ACC112 (cell line): ENCODE data around the gene SLC26A11.

ENCODE experiments used
- H2AFZ ChIP-seq: fragments of 200-600 bp; sonication (generic); one replicate; pipeline ENCODE4 v1.6.0; 2017; ENCODE audit warnings: antibody characterized with exemption, low read length; ENCODE audit not compliant: unreplicated experiment
- H3K27ac ChIP-seq: fragments of 200-600 bp; sonication (generic); 2 replicates; pipeline ENCODE4 v1.5.1; 2014; ENCODE audit warnings: low read depth, mild to moderate bottlenecking, antibody characterized with exemption, low read length, moderate library complexity
- H3K27me3 ChIP-seq: fragments of 200-600 bp; sonication (generic); 2 replicates; pipeline ENCODE4 v1.6.1; 2014; ENCODE audit warnings: mild to moderate bottlenecking, antibody characterized with exemption, low read length, moderate library complexity, mixed read lengths; ENCODE audit not compliant: insufficient read depth
- H3K36me3 ChIP-seq: fragments of 200-600 bp; sonication (generic); 2 replicates; pipeline ENCODE4 v1.6.1; 2016; ENCODE audit warnings: mild to moderate bottlenecking, antibody characterized with exemption, low read length, moderate library complexity, mixed read lengths; ENCODE audit not compliant: insufficient read depth
- H3K4me1 ChIP-seq: fragments of 200-600 bp; sonication (generic); one replicate; pipeline ENCODE4 v1.6.1; 2016; ENCODE audit warnings: low read length, mixed read lengths; ENCODE audit not compliant: insufficient read depth, unreplicated experiment, control insufficient read depth
- H3K4me3 ChIP-seq: fragments of 200-600 bp; sonication (generic); 2 replicates; pipeline ENCODE4 v1.5.1; 2014; ENCODE audit warnings: mild to moderate bottlenecking, low read depth, low read length
- H3K79me2 ChIP-seq: fragments of 200-600 bp; sonication (generic); one replicate; pipeline ENCODE4 v1.6.0; 2016; ENCODE audit warnings: low read length; ENCODE audit not compliant: control insufficient read depth, unreplicated experiment, insufficient read depth

The SLC26A11 gene

GRCh38 chr17:80209765-80210164 is 10.5 kb upstream of the SLC26A11 start:
- H3K4me1 ChIP-seq: peaks cover 5% of the 10 kb centered on the region
- H2AFZ ChIP-seq: no peak overlapping the region
- no peak overlapping the region for H3K27ac ChIP-seq
- peaks cover 13% of the 10 kb centered on the region; the same call in 1 of the 2 replicates for H3K36me3 ChIP-seq
- H3K79me2 ChIP-seq: no peaks in the 10 kb centered on the region
- no peak overlapping the region for H3K4me3 ChIP-seq
- H3K27me3 ChIP-seq: no peaks in the 10 kb centered on the region

- no peaks in the 10 kb centered on the region for H3K79me2 ChIP-seq
- peaks cover 13% of the 10 kb centered on the region; the same call in 1 of the 2 replicates for H3K36me3 ChIP-seq
- no peaks in the 10 kb centered on the region for H3K27me3 ChIP-seq
- H2AFZ ChIP-seq: no peak overlapping the region
- peaks cover 5% of the 10 kb centered on the region for H3K4me1 ChIP-seq
- H3K4me3 ChIP-seq: no peak overlapping the region
- no peak overlapping the region for H3K27ac ChIP-seq
Measured at GRCh38 chr17:80210348-80211108, 9.7 kb upstream of the SLC26A11 start.

DNA sequence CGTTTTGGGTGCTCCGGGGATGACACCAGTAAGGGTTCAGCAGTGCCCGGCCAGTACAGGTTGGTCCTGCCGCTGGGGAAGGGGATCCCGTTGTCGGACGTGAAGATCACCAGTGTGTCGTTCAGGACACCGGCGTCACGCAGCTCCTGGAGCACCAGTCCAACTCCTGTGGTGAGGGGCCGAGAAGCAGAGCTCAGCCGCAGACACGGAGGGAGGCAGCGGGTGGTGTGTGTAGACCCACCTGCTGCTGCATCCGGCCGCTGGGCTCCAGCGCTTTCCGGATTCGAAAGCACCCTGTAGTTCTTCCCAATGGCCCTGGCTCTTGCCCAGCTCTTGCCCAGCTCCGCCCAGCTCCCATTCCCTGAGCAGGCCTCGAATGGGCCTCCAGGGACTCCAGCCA is 8.1 kb upstream of the SLC26A11 start:
- H3K4me3 ChIP-seq: no peak overlapping the region
- H3K4me1 ChIP-seq: no peaks in the 10 kb centered on the region
- H2AFZ ChIP-seq: no peak overlapping the region
- H3K27me3 ChIP-seq: no peaks in the 10 kb centered on the region
- H3K36me3 ChIP-seq: peaks cover 19% of the 10 kb centered on the region; the same call in 1 of the 2 replicates
- no peak overlapping the region for H3K27ac ChIP-seq
- peaks cover 2% of the 10 kb centered on the region for H3K79me2 ChIP-seq

- Histone ChIP-seq H2AFZ (no peak overlapping the region), H3K4me1 (no peaks in the 10 kb centered on the region), H3K27me3 (no peaks in the 10 kb centered on the region), H3K79me2 (peaks cover 6% of the 10 kb centered on the region), H3K27ac (no peak overlapping the region), H3K36me3 (peaks cover 22% of the 10 kb centered on the region; the same call in 1 of the 2 replicates), H3K4me3 (no peak overlapping the region)
Measured at GRCh38 chr17:80212511-80212910, 7.7 kb upstream of the SLC26A11 start.

GRCh38 chr17:80212962-80213642 is 7.1 kb upstream of the SLC26A11 start:
- no peak overlapping the region for H3K4me3 ChIP-seq
- no peaks in the 10 kb centered on the region for H3K27me3 ChIP-seq
- no peak overlapping the region for H3K27ac ChIP-seq
- no peaks in the 10 kb centered on the region for H3K4me1 ChIP-seq
- no peak overlapping the region for H2AFZ ChIP-seq
- peaks cover 12% of the 10 kb centered on the region for H3K79me2 ChIP-seq
- peaks cover 25% of the 10 kb centered on the region; the same call in 1 of the 2 replicates for H3K36me3 ChIP-seq

DNA sequence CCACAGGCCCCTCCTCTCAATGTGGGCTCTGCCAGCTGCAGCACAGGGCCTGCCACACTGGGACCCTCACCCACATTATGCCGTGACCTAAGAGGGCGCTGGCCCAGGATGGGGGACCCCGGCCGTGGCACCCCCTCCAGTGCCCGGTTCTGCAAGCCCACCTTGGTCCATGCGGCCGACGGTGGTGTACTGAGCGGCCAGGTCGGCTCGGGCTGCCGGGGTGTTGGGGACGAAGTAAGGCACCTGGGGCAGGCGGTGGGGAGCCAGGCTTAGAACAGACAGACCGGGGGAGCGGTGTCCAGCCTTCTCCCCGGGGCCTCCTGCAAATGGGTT is 6.6 kb upstream of the SLC26A11 start:
- Histone ChIP-seq H3K4me3 (no peak overlapping the region), H3K27ac (no peak overlapping the region), H3K27me3 (no peaks in the 10 kb centered on the region), H2AFZ (no peak overlapping the region), H3K4me1 (peaks cover 3% of the 10 kb centered on the region), H3K79me2 (peaks cover 17% of the 10 kb centered on the region), H3K36me3 (peaks cover 25% of the 10 kb centered on the region; the same call in 1 of the 2 replicates)

- no peak overlapping the region for H3K27ac ChIP-seq
- peaks cover 22% of the 10 kb centered on the region for H3K79me2 ChIP-seq
Measured at GRCh38 chr17:80214012-80214877, 6.0 kb upstream of the SLC26A11 start.

DNA sequence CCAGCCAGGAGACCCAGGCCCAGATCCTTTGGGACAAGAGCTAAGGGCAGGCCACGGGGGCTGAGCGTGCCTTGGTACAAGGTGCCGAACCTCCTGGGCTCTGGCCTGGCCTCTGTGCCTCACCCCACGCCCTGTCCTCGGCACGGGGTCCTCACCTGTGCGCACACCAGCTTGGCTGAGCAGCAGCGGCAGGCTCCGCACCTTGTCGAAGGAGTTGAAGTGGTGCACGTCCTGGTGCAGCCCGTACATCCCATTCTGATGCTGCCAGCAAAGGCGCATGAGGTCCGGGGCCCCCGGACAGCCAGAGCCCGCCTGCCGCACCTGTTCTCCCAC is 5.4 kb upstream of the SLC26A11 start:
- Histone ChIP-seq H3K27me3 (no peaks in the 10 kb centered on the region), H3K36me3 (peaks cover 21% of the 10 kb centered on the region; the same call in 1 of the 2 replicates), H2AFZ (no peak overlapping the region), H3K4me3 (no peak overlapping the region), H3K79me2 (peaks cover 27% of the 10 kb centered on the region), H3K27ac (no peak overlapping the region), H3K4me1 (peaks cover 10% of the 10 kb centered on the region)

More at GRCh38 chr17:80214012-80214877, 6.0 kb upstream of the SLC26A11 start:
- no peak overlapping the region for H2AFZ ChIP-seq
- peaks cover 8% of the 10 kb centered on the region for H3K4me1 ChIP-seq
- H3K36me3 ChIP-seq: peaks cover 25% of the 10 kb centered on the region; the same call in 1 of the 2 replicates
- H3K4me3 ChIP-seq: no peak overlapping the region
- H3K27me3 ChIP-seq: no peaks in the 10 kb centered on the region

GRCh38 chr17:80216473-80217456 is 3.5 kb upstream of the SLC26A11 start:
- Histone ChIP-seq H3K4me1 (peaks cover 19% of the 10 kb centered on the region), H3K27me3 (no peaks in the 10 kb centered on the region), H3K36me3 (peaks cover 14% of the 10 kb centered on the region; the same call in 1 of the 2 replicates), H3K27ac (no peak overlapping the region), H3K4me3 (no peak overlapping the region), H2AFZ (no peak overlapping the region), H3K79me2 (peaks cover 31% of the 10 kb centered on the region)
